HG03060 (cell line): ENCODE data around the gene ADTRP.

Experiments
- ATAC-seq: cut with Tn5 transposase; IDR thresholded peaks from one replicate; pipeline ENCODE4 v1.9.1; 2021; ENCODE audit warnings: low read depth, moderate number of reproducible peaks; ENCODE audit not compliant: unreplicated experiment

ADTRP gene

DNA sequence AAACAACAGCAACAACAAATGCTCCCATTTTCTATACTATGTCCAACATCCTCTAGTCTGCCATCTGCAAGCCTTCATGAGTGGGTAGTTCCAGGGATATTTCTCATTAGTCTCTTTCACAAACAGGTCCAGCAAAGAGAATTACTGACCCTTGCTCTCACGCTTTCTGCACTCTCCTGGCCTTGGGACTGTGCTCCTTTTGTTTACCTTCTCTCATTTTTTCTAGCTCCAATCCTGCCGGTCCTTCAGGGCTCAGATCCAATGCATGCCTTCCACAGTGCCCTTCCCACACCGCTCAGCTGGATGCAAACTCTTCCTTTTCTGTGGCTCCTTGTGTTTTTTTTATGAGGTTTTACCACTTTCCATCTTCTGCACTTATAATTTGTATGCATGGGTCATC is 47.2 kb downstream of the ADTRP start:
- ATAC-seq: no peak

- peak; percentile 32 for ATAC-seq
Observed at GRCh38 chr6:11730641-11731040, 48.0 kb downstream of the ADTRP start.

DNA sequence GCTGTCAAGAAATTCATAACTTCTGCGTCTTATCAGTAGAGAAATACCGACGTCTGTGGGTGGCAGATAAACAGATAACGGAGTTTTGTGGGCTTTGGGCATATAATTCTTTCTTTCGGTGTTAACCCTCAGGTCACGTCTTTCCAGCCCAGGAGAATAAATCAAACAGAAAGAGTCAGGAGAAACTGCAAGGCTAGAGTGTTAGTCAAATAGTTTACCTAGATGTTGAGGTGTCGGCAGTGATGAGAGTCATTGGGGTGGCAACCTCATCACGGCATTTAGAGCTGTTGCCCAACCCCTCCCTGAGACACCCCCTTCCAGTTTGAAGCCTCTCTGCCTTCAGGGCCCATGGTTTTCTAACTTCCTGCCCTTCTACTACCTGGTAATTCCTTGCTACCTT is 49.5 kb downstream of the ADTRP start:
- ATAC-seq: no peak

- ATAC-seq: no peak
Observed at GRCh38 chr6:11727998-11728961, 50.3 kb downstream of the ADTRP start.

DNA sequence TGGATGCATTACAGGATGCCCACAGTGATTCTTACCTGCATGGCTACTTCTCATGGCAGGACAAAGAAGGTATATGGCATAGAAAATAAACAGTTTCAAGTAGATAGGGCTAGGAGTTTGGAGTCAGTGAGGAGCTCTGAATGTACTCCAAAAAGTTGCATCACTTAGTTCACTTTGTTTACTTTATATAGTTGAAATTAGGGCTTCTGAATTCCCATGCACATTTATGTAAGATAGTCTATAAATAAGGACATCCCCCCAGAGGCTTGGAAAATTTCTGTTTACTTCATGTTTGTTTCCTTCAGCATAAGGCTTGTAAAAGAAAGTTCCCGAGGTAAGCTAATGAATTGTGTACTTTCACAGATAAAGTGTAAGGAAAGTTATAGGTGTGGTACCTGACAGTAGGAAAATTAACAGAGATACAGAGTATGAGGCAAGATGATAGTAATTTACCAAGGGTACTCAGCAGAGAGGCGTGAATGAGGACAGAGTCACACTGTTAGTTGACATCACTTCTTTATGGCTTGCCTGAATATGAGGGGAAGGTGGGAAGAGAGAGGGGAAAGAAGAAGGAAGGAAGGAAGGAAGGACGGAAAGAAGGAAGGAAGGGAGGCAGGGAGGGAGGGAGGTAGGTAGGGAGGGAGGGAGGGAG is 51.1 kb downstream of the ADTRP start:
- ATAC-seq: no peak

DNA sequence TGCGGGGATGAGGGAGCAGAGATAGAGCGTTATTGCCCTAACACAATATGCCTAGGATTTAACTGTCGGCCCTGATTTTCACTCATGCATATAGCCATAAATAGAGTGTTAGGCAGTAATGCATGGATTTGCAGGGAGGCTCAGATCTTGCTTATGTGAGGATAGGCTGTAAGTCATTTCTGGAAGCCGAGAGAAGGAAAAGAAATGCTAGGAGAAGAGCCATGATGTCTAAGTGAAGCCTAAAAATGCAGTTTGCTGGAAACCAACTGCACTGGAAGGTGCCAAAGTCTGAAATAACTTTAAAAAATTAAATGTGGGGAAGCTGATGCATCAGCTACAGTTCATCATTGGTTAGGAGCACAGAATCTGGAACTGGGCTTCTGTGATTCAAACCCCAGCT is 54.3 kb downstream of the ADTRP start:
- ATAC-seq: no peak

DNA sequence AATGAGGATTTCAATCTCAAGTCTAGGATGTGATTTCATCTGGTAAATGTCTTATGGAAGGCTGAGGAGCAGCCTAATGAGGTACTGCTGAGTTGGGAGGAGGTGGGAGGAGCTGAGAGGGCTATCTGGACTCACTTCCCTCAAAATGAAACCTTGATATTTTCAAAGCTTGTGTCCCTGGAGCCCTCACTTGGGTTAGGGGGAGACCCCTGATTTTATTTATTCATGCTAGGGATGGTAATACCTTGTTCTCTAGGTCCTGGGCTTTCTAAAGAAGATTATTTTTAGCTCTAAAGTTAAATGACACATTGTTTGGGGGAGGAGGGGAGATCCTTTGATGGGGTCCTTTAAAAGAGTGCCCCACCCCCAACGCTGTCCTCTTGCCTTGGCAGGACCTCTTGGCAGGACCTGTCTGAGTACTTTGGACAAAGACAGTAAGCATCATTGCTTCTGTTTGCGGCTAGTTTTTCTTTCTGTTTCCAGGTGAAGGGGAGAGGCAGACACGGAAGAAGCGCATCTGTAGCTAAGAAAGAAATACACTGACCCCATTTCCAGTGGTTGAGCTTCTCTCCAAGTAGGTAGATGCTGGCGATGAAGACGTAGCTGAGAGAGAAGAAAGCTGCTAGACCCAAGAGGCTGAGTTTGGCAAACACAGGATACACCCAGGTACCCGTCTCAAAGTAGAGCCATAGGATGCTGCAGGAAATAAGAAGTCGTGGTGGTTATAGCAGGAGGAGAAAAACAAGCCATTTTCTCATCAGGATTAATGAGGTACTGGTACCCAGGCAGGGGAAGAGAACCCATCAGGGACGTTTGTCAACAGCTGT is 55.6 kb downstream of the ADTRP start:
- ATAC-seq: no peak

GRCh38 chr6:11722220-11722619 is 56.4 kb downstream of the ADTRP start:
- no peak for ATAC-seq

DNA sequence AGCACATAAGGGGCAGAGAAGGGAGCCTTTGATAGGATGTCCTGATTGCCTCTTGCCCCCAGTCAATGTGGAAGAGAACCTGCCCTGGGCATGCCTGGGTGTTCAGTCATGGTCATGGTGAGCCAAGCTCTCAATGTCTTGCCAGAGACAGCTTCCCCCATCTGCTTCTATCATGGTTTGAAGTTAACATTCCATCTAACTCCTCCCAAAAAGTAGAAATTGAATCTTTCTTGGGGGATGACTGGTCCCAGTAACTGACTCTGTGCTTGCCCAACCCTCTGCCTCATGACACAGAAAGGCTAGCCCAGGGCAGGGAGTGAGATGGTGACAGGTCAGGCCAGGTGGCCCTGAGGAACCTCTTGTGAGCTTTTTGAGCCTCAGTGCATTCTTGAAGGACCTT is 60.1 kb downstream of the ADTRP start:
- no peak for ATAC-seq

GRCh38 chr6:11718031-11718430 is 60.6 kb downstream of the ADTRP start:
- no peak for ATAC-seq

DNA sequence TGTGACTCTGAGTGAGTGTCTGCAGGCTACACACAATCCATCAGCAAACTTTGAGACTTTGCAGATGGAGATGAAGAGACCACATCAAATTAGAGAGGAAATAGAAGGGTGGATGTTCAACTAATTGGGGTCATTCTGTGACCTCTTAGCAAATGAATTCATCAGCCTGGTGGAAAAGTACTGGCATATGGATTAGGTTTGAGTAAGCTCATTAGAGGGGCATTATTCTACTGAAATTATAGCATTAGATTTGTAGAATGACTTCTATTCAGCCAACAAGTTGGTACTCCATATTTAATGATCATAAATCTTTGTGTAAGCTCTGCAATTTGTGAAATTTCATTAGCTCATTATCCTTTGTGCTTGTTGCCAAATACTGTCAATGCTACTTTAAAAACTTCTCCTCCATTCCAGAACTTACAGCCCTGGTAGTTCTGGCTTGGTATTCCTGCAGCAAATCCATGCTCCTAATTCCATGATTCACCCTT is 63.8 kb downstream of the ADTRP start:
- no peak for ATAC-seq

DNA sequence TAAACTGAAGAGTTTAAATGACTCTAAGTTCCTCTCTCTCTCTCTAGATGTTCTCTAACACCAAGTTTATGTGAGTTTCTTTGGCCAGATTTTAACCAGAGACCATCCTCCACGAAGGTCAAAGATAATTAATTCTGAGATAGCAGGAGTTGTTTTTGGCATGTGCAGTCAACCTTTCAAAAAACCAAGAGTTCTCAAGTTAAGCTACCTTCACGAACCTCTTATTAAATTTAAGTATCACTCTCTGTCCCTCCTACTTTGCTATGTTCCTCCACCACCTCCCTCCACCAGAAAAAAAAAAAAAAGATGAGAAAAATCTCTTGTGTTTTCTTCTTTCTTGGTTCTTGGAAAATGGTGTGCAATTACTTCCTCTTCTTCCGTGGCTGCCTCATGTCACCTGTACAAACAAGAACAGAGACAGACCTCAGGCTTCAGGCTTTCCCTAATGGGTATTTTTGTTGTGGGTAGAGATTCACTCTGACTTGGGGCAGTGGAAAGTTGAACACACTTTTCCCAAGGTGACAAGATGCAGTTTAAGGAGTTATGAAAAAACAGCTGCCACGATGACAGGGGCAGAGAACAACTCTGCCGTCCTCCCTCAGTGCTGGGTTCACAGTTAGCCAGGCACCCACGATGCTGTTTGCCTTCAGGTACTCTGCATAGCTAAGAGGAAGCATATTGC is 64.3 kb downstream of the ADTRP start:
- no peak for ATAC-seq

- no peak for ATAC-seq
Observed at GRCh38 chr6:11712760-11713159, 65.8 kb downstream of the ADTRP start.

GRCh38 chr6:11711984-11712711 is 66.5 kb downstream of the ADTRP start:
- no peak for ATAC-seq

DNA sequence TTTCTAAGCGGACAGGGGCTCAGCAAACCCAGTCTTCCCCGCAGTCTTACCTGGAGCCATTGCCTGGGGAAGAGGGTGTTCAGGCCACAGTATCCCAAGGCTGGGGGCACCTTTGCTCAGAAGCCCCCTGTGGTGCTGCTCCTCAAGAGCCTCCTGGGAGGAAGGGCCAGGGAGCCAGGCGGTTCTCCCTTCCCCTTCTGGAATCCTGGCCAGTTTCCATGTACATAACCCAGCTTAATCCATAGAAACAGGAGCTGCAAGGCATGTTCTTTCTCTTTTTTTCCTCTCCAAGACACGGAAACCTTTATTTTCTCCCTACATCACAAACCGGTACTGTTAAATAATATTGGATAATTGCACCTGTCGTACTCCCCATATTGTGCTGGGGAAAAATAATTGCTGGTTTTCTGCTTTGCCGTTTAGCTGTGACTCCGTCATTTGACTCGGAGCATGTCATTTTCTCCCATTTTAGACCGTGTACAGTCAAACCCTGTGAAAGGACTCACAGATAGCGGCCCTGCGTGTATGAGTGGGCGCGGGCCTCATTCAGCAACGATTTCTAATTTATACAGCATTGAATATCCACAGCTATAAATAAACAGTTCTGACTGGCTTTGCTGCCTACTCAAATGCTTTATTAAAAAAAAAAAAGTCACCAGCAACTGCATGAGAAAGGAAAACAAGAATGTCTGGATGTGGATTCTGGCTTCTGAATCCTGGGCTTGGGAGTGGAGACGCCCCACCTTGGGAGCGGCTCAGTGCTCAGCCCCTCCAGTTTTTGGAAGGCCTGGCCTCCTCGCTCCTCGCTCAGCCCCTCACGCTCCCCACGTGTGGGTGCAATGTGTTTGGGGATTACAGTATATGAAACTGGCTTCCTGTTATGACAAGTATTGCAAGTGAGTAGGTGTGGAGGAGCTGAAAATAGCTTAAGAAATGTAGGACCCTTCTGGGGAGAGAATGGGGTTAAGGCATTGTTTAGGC is 67.3 kb downstream of the ADTRP start:
- ATAC-seq: no peak

GRCh38 chr6:11710311-11710761 is 68.3 kb downstream of the ADTRP start:
- no peak for ATAC-seq

- no peak for ATAC-seq
Observed at GRCh38 chr6:11706171-11706570, 72.4 kb downstream of the ADTRP start.

DNA sequence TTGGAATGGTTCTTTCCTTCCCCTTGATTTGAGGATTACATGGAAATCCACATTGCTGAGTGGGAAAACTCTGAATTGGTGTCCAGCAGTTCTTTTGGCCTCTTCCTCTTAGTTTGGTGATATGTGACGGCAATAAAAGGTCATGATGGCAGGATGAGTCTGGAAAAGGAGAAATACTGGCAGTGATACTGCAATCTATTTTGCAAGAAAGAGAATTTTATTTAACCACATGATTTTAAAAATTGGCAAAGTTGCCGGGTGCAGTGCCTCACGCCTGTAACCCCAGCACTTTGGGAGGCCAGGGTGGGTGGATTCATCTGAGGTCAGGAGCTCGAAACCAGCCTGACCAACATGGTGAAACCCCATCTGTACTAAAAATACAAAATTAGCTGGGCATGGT is 73.1 kb downstream of the ADTRP start:
- ATAC-seq: no peak
